NCI-H2171 treated with DMSO at 0.1 percent for 48 hours (cell line): ENCODE data around the gene PREX1.
A peak's percentile ranks its signal among the peaks of the same experiment; 100 is the strongest.

Source experiments
- DNase-seq: peaks from one replicate; lab custom pipeline; 2025; lab: John Stamatoyannopoulos, UW

PREX1 gene

DNA sequence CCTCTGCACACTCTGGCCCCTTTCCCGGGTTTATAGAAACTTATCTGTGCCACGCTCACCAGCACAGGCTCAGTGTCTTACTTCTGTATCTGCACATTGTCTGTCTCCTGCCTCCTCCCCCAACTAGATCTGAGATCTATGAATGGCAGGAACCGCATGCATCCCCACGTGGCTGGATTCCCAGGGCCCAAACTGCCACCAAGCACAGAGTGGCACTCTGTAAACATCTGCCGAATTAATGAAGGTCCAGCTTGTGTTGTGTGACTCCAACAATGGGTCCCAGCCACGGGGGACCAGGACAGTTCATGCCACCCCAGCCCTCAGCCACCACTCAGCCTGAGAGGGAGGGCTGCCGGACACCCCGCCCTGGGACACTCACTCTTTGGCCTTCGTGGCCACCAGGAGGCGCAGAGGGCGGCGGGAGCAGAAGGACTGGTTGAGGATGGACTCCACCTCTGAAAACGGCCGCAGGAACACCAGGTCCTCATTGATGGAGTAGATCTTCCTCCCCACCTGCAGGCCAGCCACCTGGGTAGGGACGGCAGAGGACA is 171.1 kb downstream of the PREX1 start:
- no peak for DNase-seq

DNA sequence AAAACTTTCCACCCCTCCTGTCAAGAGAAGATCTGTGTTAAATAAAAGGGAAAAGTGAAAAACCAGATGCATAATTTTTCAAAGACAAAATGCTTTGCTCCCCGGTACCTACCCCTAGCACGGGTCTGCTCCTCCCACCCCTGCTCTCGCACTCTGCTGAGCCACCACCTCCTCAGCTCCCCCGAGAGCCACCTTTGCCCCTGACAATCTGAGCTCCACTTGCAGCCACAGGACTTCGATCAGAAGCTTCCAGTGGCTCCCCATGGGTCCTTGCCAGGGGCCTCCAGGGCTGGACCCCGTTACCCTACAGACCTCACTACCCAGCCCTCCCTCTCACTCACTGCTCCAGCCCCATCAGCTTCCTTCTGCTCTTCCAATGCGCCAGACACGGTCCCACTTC is 171.7 kb downstream of the PREX1 start:
- DNase-seq, result no peak

DNA sequence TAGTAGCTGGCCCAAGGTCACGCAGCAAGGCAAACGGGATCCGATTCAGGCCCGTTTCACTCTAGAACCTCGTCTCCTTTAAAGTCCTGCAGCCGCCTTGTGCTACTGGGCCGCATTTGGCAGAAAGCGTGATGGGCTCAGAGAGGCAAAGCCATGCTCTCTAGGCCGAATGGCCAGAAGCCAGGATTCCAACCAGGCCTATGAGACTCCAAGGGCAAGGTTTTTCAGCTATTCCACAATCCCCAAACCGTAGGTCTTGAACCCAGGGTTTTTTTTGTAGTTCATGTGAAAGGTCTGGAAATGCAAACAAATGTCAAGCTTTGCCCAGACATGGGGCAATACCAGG is 174.1 kb downstream of the PREX1 start:
- no peak for DNase-seq

DNA sequence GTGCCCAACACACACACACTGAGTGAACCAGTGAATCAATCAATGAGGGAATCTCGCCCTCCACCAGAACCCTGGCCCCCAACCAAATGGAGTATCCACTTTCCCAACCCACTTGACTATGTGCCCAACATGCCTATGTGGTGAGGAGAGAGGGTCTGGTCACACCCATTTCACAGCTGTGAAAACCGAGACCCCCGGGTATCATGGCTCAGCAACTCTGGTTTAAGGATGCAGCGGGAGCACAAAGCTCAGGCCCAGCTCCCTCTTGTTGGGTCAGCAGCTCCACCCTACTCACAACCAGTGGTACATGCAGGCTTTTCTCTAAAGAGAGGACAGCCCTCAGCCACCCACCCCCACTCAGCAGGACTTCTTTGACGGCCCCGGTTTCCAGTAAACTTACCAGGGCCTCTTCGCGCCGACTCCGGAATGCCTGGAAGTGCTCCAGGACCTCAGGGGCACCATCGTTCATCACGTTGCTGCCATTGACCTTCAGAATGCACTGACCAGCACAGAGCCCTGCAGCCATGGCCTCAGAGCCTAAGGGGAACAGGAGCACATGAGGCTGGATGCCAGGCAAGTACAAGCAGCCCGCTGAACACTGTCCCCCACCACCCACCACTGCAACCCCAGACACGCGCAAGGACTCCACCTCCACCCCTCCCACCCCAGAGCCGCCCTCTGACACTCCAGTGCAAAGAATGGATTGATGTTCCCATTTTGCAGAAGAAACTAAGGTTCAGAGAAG is 174.7 kb downstream of the PREX1 start:
- no peak for DNase-seq

DNA sequence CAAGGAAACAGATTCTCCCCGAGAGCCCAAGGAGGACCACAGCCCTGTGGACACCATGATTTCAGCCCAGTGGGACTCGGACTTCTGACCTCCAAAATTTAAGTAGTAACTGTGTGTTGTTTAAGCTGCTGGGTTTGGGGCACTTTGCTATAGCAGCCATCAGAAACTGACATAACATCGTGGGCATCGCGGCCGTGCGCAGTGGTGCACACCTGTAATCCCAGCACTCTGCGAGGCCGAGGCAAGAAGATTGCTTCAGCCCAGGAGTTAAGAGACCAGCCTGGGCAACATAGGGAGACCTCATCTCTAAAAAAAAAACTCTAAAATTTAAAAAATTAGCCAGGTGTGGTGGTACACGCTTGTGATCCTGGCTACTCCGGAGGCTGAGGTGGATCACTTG is 175.8 kb downstream of the PREX1 start:
- DNase-seq, result no peak

DNA sequence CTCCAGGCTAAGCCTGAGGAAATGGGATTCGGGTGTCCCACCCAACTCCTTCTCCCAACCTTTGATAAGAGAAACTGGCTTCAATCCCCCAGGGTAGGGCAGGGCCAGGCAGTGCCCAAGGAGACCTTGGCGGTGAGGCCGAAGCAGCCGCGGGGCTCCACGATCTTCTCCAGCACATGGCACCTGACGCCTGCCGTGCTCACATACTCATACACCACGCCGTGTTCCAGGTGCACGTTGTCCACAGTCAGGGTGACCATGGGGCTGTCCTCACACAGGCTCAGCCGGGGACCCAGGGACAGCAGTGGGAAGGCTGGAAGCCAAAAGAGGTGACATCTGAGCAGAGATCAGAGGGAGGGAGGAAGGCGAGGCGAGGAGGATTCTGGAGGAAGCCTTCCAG is 176.5 kb downstream of the PREX1 start:
- no peak for DNase-seq

DNA sequence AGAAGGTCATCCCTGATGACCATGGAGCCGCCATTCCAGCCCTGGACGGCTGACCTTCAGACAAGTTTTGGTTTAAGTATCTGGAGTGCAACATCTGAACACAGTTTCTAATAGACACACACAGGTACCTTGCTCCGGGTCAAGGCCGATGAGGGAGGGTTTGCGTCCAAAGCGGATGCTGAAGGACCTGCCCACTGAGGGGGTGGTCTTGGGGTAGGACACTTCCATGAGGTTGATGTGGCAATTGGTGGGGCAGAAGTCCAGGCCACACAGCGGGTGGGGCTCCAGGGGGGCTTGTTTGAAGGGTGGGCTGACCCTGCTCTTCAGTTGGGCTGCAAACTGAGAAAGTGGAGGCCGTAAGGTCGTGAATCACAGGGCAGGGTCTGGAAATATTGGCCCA is 177.9 kb downstream of the PREX1 start:
- no peak for DNase-seq

DNA sequence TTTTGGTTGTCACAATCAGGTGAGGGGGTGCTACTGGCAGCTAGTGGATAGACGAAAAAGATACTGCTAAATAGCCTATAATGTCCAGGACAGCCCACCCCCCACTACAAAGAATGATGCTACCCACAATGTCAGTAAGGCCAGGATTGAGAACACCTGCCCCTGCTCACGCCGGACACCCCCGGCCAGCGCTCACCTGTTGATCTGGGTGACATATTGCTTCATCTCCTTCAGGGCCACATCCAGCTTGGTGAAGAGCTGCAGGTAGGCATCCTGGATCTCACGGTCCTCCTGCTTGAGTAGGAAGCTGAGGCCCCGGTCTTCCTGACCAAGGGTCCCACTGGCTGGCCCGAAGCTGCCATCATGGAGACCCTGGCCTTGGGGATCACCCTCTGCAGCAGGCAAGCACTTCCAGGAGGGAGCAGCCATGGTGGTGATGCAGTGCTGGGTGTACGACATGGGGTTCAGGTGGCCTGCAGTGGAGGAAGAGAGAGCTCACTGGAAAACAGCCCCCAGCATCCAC is 178.6 kb downstream of the PREX1 start:
- DNase-seq, result no peak

DNA sequence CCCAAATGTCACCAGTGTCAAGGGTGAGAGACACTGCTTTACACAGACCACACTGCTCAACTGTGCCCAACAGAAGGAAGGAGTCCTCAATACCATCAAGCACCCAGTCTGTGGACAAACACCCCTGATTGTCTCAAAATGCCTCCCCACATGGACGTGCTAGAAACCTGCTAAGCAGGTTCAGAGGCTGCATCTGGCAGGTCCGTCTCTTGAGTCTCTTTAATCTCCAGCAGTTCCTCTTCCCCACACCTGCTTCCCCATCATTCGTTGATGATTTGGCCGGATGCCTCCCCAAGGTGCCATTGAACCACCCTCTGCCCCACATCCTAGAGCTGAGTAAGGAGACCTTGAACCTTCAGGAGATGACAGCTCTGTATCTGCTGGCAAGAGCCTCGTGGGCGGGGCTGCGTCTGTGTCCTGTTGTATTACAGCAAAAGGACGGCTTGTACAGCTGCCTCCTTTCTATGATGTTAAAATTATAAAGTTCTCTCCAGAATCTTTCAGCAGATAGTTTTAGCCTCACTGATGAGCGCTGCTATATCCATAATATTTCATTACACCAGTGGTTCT is 179.2 kb downstream of the PREX1 start:
- no peak for DNase-seq

DNA sequence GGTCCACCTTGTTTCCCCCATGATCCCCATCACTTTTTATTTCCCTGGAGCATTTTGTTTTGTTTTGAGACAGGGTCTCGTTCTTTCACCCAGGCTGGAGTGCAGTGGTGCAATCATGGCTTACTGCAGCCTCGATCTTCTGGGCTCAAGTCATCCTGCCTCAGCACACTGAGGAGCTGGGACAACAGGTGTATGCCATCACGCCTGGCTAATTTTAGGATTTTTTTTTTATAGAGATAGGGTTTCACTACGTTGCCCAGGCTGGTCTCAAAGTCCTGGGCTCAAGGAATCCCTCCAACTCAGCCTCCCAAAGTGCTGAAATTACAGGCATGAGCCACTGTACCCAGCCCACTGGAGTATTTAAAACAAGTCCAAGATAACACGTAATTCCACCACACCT is 179.9 kb downstream of the PREX1 start:
- peak; percentile 78 for DNase-seq

DNA sequence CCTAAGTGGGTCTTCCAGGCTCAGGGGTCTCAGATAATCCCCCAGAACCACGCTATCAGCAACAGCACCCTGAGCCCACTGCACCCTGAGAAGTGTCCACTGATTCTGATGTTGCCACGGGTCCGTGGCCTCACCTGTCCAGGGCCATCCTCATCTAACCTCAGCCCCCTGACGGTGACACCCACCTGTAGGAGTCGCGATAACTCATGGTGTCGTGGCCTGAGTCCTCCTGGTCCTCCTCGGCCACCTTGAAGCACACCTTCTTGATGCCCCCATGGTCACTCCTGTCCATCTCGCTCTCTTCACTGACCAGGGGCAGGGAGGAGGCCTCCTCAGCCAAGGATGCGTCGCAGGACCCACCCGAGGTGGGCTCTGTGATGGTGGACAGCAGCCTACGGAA is 182.1 kb downstream of the PREX1 start:
- DNase-seq, result no peak

DNA sequence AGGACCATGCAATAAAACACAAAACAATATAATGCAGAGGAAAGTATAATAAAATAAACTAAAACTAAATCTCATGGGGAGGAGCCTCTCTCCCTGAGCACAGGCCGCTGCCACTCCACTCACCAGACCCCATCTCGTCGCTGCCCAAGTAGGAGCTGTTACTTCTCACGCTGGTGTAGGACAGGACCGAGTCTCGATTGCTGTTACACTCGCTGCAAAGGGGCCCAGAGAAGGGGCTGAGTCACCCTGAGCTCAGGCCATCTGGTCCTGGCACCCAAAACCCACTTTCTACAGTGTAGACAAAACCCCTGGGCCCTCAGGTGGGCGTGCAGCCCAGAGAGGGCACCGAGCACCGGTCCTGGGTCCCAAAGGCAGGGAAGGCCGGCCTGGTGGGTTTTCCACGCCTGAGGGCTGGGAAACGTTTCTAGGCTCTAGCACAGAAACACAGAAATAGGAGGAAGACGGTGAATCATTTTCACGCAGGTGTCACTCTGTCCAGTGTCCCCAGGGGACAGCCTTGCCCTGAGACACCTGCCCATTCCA is 183.4 kb downstream of the PREX1 start:
- no peak for DNase-seq

DNA sequence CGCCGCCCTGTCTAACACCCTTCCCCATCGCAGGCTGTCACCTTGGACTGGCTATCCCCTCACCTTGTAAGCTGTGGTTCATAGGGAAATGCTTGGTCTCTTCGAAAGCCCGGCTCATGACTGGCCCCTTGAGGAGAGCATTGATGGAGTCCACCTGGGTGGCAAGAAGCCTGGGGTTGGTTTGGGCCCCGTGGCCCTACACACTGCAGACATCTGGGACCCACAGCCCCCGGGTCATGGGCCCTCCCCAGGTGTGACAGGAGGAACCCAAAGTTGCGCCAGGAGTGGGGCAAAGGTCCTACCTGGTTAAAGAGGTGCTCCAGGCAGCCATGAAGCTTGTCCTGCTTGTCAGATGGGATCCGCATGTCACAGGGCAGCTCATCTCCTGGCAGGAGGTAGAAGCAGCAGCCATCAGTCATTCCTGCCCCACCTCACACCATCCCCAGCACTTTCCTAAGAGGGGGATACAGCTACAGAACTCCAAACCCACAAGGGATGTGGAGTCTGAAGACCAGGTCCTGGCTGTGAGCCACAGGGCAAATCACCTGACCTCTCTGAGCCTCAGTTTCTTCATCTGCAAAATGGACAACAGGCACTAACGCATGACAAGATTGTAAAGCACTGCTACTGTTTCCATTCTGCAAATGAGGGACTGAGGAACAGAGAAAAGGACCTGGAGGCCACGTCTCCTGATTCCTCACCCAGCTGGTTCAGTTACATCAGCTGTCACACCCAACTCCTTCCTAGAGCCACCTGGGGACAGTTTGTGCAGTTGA is 185.5 kb downstream of the PREX1 start:
- DNase-seq, result no peak

DNA sequence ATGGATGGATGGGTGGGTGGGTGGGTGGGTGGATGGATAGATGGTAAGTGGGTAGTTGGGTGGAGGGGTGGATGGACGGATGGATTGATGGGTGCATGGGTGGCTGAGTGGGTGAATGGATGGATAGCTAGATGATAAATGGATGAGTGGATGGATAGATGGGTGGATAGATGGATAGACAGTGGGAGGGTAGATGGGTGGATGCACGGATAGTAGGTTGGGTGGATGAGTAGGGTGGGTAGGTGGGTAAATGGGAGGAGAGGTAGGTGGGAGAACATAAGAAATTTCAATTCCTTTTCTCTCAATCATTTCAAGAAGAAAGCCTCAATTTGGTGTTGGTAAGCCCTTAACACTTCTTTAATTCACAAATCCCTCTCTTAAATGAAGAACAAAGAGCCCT is 186.9 kb downstream of the PREX1 start:
- DNase-seq, result no peak

DNA sequence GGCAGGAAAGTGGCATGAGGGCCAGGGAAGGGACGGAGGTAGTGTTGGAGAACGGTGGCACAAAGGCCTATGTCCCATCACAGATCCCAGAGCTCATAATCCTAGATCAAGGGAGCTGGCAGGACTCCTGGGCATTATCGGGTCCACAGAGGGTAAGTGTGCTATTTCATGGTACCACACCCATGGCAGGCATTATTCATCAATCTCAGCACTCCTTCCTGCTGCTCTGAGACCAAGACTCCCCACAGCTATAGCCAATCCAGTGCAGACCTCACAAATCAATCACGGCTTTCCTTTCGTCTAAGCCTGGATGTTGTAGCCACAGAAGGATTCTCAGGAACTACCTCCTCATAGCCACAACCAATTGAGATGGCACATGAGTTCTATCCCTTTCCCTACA is 187.9 kb downstream of the PREX1 start:
- no peak for DNase-seq

DNA sequence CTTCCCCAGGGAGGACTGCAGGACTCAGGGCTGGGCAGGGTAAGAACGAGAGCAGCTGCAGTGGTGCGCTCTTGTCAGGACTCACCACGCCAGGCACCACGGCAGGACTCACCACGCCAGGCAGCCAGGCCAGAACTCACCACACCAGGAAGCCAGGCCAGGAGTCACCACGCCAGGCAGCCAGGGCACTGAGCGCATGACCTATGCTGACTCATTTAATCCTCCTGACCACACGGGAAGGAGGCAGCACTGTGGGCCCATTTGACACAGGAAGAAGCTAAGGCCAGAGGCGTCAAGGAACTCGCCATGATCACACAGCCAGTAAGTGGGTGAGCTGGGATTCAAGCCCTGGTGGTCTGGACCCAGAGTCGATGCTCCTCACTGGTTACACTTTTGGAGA is 189.3 kb downstream of the PREX1 start:
- DNase-seq, result no peak

DNA sequence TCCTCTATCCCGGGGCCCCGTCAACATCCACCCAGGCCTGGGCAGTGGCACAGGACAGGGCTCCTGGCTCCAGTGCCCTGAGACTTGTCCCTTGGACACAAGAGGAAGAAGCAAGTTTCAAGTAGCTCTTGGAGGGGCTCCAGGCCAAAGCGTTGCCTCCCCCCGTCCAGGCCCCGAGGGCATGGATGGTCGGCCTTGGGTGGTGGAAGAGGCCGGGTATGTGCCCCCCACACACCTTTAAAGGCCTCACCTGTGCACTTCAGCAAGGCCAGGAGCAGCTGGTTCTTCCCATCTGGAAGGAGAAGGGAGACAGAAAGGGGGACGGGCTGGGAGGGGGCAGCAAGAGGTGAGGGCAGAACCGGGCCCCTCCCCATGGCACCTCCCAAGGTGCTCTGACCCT is 190.3 kb downstream of the PREX1 start:
- no peak for DNase-seq

DNA sequence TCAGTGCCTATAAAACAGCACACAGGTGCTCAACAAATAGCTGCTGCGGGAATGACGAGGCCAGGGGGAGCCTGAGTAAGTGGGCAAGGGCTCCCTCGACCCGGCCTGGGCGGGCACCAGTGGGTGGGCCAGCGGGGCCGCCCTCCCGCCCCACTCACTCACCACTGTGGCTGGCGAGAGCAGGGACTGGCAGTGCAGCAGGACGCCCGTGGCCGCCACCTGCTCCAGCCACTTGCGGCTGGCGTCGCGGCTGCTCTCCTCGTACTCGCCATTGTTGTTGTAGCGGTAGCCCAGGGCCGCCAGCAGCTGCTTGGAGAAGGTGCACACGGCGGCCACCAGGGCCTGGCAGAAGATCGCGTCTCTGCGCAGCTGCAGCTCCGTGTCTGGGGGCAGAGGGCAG is 191.5 kb downstream of the PREX1 start:
- DNase-seq, result no peak

DNA sequence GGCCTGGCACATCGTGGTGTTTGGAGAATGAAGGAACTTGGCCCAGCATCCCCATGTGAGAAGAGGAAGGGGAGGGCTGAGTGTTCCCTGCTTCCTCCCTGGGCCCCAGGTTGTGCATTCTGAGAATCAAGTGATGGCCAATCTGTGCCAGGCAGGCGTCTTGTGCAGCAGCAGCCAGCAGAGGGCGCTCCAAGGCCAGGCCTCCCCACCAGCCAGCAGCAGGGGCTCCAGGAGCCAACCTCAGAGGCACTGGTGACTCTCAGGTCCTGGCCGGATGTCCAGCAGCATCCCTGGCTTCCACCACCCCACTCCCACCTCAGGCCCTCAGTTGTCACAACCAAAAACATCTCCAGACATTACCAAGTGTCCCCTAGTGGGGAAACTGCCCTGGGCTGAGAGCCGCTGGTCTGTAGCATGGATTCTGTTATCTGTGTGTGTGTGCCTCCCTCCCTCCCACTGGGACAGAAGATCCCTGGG is 192.0 kb downstream of the PREX1 start:
- peak; percentile 54 for DNase-seq

DNA sequence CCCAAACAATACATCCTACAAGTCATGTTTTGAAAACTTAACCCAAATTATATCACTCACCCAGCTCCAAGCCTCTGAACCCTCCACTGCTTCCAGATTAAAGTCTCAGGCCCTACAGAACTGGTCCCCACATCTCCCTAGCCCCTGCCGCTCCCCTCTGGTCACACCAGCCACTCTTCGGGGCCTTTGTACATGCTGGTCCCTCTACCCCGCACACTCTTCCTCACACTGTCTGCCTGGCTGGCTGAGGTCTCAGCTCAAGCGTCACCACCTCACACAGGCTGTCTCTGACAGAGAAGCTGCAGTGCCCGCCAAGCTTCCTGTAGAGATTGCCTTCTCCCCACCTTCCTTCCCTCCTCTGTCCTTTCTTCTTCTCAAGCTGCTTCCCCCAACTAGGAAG is 192.4 kb downstream of the PREX1 start:
- no peak for DNase-seq

DNA sequence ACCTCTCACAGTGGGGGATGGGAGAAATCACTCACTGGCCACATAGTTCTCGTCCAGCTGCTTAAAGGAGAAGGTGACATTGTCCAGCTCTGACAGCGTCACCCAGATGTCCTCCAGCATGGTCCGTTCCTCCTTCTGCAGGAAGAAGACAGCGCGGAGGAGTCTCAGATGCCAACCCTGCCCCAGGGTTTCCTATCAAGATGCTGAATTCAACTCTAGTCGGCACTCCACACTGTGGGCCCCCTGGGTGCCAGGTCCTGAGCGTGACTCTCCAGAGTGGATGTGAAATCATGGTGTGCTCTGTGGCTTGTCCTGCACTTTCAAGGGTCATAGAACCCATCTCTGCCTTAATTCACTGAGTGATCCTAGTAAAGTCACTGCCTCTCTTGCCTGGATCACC is 193.2 kb downstream of the PREX1 start:
- DNase-seq, result no peak

DNA sequence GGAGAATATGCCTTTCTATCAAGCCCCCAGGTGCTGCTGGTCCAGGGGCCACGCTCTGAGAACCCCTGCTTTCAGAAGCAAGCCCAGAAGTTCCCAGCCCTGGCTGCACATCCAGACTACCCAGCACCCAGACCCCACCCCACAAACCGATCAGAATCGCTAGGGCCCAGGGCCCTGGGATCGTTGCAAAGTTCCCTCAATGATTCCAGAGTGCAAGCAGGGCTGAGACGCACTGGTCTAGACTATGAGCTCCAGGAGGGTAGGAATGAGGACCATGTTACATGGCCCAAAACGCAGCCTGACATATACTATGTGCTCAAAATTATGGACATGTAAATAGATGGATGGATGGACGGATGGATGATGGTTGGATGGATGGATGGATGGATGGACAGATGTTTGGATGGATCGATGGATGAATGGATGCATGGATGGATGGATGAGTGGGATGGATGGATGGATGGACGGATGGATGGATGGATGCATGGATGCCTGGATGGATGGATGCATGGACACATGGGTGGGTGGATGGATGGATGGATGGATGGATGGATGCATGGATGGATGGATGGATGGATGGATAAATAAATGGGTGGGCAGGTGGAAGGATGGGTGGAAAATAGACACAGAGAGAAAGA is 194.1 kb downstream of the PREX1 start:
- no peak for DNase-seq
